WERI-Rb-1 (cell line): ENCODE data around the gene GPR150.
A peak's percentile ranks its signal among the peaks of the same experiment; 100 is the strongest.
"Not testable (repeated sequence)": the region's sequence is repeated elsewhere in the genome, so short reads cannot be mapped to it uniquely, and the experiment has no call there.

Source experiments
- DNase-seq: peaks from one replicate; pipeline ENCODE4 v3.0.0-alpha.2; 2020
- H3K27ac ChIP-seq: fragments of 250-450 bp; sonication (Bioruptor Pico); 2 replicates; pipeline ENCODE4 v1.5.1; 2020; ENCODE audit warnings: mild to moderate bottlenecking, moderate library complexity
- H3K27me3 ChIP-seq: fragments of 250-450 bp; sonication (Bioruptor Pico); 2 replicates; pipeline ENCODE4 v1.5.1; 2021; ENCODE audit warnings: mild to moderate bottlenecking, low read depth, moderate library complexity; ENCODE audit not compliant: insufficient read depth, severe bottlenecking
- H3K36me3 ChIP-seq: fragments of 250-450 bp; sonication (Bioruptor Pico); 2 replicates; pipeline ENCODE4 v1.5.1; 2020; ENCODE audit warnings: mild to moderate bottlenecking, moderate library complexity
- H3K4me3 ChIP-seq: 2 replicates; pipeline ENCODE4 v1.5.1; 2011; ENCODE audit warnings: low read depth, mild to moderate bottlenecking, control low read depth, low read length
- H3K9me3 ChIP-seq: fragments of 250-450 bp; sonication (Bioruptor Pico); 2 replicates; pipeline ENCODE4 v1.5.1; 2021; ENCODE audit warnings: mild to moderate bottlenecking, moderate library complexity; ENCODE audit not compliant: severe bottlenecking
- TF ChIP-seq, protein P1 (sequence below): IDR thresholded peaks from 2 replicates; pipeline ENCODE4 v1.5.1; 2011; ENCODE audit warnings: low read depth, mild to moderate bottlenecking, control low read depth, inconsistent platforms, low read length

The GPR150 gene

DNA sequence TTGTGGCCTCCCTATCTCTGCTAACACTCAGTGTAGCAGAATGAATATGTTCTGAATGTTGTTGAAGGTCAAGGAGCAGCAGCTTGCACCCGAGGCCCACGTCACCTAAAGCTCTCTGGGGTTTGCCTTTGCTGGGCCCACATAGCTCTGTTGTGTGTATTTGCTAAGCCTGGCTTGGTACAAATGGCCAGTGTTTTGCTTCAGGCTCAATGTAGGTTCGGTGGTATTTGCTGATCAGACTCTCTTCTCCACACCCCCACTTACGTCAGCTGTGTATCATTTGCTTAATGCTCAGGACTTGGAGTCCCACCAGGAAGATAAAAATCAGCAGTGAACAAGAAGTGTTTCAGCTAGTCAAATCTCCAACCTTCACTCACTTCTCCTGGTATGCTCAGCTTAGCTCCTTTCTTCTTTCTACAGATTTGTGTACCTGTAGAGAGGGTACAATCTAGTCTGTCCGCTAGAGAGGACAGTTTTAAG is 21.9 kb downstream of the GPR150 start:
- no peak overlapping the region for H3K4me3 ChIP-seq

DNA sequence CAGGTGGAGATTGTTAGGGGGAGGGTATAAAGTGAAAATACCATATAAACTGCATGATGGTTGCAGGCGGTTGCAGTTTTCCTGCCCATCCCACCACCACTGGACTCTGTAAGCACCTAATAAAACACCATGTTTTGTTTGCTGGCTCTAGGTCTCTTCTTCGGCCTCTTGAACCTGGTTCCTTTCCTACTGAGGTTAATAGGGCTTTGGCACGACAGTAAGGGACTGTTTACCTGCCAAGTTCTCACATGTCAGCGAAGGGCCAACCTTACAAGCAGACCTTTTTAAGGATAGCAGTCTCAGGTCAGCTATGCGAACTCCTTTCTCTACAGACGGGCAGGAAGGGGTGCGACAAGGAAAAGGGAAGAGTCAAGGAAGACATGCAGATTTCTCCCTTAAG is 23.3 kb downstream of the GPR150 start:
- no peak for DNase-seq
- no peak overlapping the region for H3K27ac ChIP-seq
- TF ChIP-seq, protein P1, sequence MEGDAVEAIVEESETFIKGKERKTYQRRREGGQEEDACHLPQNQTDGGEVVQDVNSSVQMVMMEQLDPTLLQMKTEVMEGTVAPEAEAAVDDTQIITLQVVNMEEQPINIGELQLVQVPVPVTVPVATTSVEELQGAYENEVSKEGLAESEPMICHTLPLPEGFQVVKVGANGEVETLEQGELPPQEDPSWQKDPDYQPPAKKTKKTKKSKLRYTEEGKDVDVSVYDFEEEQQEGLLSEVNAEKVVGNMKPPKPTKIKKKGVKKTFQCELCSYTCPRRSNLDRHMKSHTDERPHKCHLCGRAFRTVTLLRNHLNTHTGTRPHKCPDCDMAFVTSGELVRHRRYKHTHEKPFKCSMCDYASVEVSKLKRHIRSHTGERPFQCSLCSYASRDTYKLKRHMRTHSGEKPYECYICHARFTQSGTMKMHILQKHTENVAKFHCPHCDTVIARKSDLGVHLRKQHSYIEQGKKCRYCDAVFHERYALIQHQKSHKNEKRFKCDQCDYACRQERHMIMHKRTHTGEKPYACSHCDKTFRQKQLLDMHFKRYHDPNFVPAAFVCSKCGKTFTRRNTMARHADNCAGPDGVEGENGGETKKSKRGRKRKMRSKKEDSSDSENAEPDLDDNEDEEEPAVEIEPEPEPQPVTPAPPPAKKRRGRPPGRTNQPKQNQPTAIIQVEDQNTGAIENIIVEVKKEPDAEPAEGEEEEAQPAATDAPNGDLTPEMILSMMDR = no peak
- no peaks in the 10 kb centered on the region for H3K27me3 ChIP-seq
- no peaks in the 10 kb centered on the region for H3K9me3 ChIP-seq
- no peaks in the 10 kb centered on the region for H3K36me3 ChIP-seq
- H3K4me3 ChIP-seq = no peak overlapping the region

More for the DNA sequence above, 21.9 kb downstream of the GPR150 start:
- Histone ChIP-seq H3K36me3 (no peaks in the 10 kb centered on the region), H3K27me3 (no peaks in the 10 kb centered on the region), H3K27ac (no peak overlapping the region), H3K9me3 (no peaks in the 10 kb centered on the region)
- TF ChIP-seq, protein P1 = no peak
- DNase-seq = no peak

DNA sequence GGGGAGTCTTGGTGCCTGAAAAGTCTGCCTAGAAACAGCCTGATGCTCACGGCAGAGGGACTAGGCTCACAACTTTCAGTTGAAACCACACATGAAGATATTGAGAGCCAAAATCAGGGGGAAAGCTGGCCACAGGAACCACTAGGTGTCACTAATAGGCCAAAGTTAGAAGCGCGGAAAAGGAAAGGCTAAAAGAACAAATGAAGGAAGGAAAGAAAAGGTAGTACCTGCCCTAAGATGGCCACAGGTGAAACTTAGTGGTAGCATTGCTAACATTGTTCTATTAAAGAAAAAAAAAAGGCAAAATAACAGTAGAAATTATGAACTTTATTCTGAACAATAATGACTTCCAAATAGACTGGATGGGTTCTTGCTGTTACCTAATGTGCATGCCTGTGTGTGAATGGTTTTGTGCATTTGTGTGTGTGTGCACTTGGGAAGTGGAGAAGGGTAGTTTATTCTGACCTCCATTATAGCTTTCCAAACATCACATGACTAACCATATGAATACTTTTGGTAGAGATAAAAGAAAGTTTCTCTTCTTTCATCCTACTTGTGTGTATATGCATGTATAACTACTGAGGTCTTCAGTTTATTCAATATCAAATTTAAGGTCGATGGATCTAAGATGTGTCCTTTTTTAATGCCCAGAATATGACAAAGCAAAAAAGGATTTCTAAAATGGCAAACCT is 24.6 kb downstream of the GPR150 start:
- Histone ChIP-seq H3K4me3 (no peak overlapping the region), H3K9me3 (no peaks in the 10 kb centered on the region), H3K27me3 (no peaks in the 10 kb centered on the region), H3K27ac (no peak overlapping the region), H3K36me3 (no peaks in the 10 kb centered on the region)
- peak; percentile 48 for DNase-seq
- TF ChIP-seq, protein P1 = peak; percentile 62

DNA sequence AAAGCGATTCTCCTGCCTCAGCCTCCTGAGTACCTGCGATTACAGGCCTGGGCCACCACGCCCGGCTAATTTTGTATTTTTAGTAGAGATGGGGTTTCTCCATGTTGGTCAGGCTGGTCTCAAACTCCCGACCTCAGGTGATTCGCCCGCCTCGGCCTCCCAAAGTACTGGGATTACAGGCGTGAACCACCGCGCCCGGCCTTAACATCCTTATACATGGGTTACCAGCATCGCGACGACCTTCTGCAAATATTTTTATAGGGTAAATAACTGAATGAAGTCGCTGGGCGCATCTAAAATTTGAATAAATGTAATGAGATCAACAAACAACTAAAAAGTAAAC is 26.3 kb downstream of the GPR150 start:
- H3K4me3 ChIP-seq = peak overlapping the region; percentile 49; the same call in 1 of the 2 replicates
- not testable (repeated sequence) for H3K36me3 ChIP-seq, DNase-seq, H3K27ac ChIP-seq, H3K9me3 ChIP-seq, H3K27me3 ChIP-seq

DNA sequence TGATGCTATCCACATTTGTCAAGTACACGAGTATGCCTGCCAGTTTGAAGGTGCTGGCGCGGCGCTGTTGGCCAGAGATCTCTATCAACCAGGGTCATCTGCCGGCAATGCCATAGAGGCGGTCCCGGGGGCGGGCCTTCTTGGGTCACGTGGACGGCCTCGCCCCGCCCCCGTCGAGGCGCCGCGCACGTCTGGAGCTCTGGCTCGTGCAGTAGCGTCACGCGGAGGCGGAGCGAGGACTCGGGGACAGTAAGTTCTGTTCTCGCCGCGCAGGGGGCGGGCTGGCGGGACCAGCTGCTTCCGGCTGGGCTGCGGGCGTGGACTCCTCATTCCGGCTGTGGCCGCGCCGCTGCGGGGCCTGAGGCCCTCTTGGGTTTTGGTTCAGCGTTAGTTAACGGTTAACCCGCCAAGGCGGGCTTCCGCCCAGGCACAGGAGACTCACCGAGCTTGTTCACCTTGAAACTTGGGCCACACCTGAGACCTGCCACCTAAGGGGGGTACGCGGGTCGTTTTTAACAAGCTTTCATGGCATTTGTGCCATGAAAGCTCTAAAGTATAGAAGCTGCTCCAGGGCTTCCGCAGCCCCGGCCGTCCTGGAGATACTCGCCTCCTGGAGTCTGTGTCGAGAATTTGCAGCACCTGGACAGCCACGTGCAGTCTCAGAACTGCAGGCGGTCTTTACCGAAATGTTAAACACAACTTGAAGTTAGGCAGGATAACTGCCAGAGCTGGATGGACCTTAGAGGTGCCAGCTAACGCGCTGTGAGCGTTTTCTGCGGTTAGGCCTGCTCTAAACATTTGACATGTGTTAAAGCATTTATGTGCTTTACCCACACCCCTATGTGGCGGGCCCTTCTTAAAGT is 26.9 kb downstream of the GPR150 start, which contains the start of gene RFESD:
Gene RFESD (plus strand): TSS at position 209 of the 863 bp plus-strand sequence. CDS start 5,495 bp downstream, outside the sequence.
- H3K9me3 ChIP-seq = no peaks in the 10 kb centered on the region
- TF ChIP-seq, protein P1 = no peak
- no peaks in the 10 kb centered on the region for H3K27me3 ChIP-seq
- peak within 1 kb of the TSS; percentile 49 for H3K4me3 ChIP-seq
- peak within 1 kb of the TSS; percentile 80 for H3K27ac ChIP-seq
- H3K36me3 ChIP-seq = no peaks in the 10 kb centered on the region
- DNase-seq = peak; percentile 98
